IPS DF 4.7 (cell line): ENCODE measurements around the gene TMEM255A.

Source experiments
- DNase-seq: peaks from one replicate; pipeline ENCODE4 v3.0.0-alpha.2; 2013; ENCODE audit warnings: low spot score; ENCODE audit errors: extremely low read depth

Gene TMEM255A

GRCh38 chrX:120308558-120308957, 2.7 kb downstream of the TMEM255A start:
- no peak for DNase-seq

GRCh38 chrX:120306630-120307029, 4.6 kb downstream of the TMEM255A start:
- no peak for DNase-seq

DNA sequence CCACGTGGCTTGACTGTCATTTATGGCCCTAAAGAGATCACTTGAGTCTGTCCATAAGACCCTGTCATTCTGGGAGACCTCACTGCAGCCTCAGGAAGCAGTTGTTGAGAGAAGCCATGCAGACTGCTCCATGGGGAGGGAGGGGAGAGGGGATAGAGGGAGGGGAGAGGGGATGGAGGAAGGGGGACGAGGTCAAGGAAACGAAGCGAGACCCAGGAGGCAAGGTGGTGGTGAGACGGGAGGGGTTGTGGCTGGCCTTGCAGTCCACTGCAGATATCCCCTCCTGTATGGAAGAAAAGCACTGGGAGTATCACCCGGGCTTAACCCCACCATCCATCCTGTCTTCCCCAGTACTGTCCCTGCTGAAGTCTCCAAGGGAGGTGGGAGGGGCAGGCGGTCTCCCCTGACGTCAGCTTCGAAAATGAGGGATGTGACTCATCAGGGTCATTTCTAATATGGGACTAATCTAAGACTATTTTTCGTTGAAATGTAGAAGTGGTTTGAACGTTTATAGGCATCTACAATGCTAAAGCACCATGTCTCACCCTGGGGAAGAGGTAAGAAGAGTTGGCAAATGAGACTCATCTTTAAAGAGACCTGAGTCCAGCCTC, 5.6 kb downstream of the TMEM255A start:
- no peak for DNase-seq

DNA sequence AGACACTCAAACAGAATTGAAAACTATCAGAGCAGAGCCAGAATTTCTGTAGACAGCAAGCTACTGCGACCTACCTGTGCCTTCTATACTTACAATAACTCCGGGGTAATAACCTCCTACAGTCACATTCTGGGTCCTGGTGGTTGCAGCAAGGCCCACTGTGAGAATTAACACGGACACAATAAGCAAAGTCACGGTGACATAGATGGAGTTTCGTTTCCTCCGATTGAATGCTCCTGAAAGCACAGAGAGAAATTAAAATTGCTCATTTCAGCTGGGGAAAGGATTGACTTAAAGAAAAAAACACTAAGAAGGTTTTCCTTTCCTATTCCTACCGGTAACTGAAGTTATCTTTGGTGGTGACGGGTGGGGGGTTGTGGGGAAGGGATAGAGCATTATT, 7.0 kb downstream of the TMEM255A start:
- no peak for DNase-seq

GRCh38 chrX:120302434-120302833, 8.8 kb downstream of the TMEM255A start:
- DNase-seq = no peak

DNA sequence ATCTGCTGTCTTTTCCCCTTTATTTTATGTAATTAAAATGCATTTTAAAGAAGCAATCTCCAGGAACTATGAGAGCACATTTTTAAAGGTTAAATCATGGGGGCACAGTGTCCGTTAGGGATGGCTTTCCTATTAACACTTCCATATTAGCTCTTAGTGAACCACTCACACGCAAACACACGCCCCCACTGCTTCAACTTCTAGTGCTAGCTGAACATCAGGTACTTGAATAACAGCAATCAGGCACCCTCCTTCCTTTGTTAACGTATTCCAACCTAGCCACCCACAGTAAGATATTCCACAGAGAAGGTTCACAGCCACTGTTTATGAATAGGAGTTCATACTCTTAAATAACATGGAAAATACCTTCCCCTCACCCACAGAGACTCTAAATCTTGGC, 9.3 kb downstream of the TMEM255A start:
- DNase-seq = no peak

DNA sequence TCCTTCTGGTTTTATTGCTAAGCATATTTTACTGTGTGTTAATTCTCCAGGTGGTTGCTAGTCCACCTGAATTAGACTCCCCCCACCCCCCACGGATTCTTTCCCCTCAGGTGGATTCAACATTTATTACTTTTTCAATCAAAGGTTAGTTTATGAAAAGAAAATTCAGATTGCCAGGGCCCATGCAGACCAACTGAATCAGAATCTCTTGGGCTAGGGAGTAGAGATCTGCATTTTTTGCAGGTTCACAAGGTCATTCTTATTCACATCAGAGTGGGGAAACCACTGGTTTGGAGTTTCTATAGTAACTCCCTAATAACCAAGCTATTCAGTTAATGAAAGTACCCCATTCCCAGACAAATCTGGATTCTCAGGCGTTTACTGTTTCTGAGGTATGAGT, 9.8 kb downstream of the TMEM255A start:
- no peak for DNase-seq

- DNase-seq = no peak
These were observed 11.3 kb downstream of the TMEM255A start for GRCh38 chrX:120299928-120300327.

DNA sequence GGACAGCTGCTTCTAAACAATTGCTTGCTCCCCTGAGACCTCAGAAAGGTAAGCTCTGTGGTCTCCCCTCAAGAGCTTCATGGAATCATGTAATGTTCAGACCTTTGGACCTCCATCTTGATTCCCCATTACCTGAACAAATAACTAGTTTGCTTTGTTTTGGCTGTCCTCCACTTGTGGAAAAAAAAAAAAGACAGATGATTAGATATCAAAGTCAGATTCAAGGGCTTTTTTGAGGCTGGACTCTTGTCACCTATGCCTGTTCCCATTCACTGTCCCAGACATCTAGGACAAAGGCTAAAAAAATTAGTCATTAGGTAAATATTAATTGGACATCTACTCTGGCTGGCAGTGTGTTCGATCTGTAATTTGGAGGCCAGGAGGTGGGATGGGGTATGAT, 13.3 kb downstream of the TMEM255A start:
- DNase-seq = no peak

GRCh38 chrX:120294651-120295050, 16.6 kb downstream of the TMEM255A start:
- no peak for DNase-seq

DNA sequence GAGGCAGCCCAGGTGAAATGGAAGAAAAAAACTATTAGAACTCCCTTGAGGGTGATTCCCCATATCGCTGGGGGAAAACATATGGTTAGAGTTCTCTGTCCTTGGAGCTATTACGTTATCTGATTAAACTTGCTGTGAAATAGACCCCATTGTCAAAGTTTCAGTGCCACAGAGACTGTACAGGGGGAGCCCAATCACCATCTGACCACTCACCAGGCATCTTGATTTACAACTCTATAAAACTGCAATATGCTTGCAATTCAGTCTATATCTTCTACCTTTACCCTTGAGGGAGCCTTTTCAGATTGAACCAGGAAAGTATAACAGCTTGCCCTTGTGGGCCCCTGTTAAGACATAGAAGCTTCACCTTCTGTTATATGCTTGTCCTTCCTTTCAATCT, 18.2 kb downstream of the TMEM255A start:
- no peak for DNase-seq

DNA sequence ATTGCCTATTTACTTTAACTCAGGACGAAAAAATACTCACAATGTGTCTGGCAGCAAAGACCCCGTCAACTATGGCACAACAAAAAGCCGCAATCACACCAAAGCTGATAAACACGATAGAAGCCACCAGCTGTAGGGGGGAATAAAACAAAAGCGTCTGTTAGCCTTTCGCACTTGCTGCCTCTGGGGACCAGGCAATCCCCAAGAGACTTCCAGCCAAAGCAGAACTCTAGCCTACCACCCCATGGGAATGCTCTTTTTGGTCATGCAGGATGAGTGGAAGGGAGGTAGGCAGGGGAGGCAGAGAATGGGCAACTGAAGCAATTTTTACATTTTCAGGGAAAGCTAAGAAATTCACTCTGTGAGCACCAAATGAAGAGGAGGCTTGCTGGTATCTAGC, 20.1 kb downstream of the TMEM255A start:
- no peak for DNase-seq

- no peak for DNase-seq
These were observed 21.2 kb downstream of the TMEM255A start for GRCh38 chrX:120290107-120290506.

DNA sequence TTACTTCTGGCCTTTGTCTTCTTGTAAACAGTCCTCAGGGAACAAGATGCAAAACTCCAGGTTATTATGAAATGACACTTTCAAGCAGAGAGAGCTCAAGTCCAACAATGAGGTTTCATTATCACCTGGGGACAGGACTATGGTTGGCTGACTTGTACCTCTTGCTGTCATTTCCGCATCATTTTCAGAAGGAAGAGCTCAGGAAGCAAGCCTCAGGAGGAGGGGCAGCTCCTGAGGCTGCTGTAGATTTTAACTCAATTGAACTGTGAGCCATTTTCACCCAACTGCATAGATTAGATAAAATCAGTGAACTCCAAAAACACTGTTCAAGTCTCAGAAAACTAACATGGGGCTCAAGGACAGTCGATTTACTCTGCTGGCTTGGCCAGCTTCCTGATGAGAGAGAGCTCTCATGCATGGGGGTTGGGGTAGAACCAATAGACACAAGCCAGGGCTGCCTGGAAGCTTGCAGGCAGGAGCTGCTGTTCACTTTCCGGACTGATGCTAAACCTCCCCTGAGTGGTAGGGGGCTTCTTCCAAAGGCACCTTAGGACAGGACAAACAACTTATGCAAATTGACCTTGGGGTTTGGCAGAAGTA, 23.6 kb downstream of the TMEM255A start:
- DNase-seq = no peak

DNA sequence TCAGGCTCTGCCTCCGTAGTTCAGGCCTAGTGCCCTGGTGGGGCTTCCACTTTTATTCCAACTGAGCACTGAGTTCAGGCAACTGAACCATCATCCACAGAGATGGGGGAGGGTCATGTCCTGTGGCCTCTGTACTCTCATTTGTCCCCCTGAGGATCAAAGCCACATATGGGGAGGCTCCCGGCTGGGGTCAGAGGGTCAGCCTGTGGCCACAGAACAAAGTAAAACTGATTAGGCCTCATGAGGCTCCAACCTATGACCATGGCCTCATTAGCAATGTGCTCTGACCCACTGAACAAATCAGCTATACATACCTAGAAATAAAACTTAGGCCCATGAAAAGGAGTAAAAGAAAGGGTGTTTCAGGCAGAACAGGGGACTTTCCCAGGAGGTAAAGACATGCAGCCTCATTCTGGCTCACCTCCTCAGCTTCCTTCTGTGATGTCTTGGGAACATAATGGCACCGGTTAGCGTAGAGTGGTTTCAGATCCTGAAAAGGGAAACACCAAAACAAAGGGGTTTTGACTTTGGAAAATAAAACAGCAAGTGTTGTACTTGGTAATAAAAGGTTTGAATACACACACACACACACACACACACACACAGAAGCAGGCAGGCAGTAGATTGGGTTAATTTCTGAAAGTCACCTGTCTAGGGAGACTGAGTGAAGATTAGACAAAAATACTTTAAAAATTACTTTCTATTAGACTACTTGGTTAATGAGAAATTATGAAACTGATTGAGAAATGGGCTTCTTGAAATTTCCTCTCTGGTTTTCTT, 24.3 kb downstream of the TMEM255A start:
- no peak for DNase-seq

DNA sequence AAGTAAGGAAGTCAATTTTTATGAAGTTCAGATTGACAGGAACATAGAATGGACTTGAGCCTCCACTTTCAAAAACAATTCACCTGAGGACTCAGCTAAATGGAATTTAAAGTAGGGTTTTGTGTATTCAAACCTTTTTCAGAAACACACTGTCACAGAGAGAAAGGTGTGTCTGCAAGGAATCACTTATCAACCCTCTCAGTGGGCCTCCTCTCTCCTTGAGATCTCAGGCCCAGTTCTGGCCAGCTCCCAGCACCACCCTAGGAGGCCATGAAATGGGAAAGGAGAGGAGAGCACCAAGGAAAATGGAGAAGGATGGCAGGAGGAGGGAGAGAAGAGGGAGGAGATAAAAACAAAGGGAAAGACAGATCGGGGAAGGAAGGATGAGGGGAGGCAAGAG, 28.6 kb downstream of the TMEM255A start:
- DNase-seq = no peak

GRCh38 chrX:120281761-120282160, 29.5 kb downstream of the TMEM255A start:
- DNase-seq = no peak

- DNase-seq = no peak
These were observed 30.1 kb downstream of the TMEM255A start for GRCh38 chrX:120281021-120281624.

- no peak for DNase-seq
These were observed 36.3 kb downstream of the TMEM255A start for GRCh38 chrX:120274958-120275357.

DNA sequence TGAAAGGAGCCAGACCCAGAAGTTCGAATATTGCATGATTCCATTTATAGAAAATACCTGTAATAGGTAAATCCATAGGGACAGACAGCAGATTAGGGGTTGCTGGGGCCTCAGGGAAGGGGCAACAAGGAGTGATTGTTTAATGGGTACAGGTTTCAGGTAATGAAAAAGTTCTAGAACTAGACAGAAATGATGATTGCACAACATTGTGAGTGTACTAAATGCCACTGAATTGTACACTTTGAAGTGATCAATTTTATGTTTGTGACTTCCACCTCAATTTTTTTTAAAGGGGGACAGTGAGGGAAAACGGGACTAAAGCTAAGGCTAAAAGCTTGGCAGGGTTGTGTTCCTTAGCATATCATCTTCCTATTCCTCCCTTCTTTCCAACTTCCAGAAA, 37.1 kb downstream of the TMEM255A start:
- no peak for DNase-seq

DNA sequence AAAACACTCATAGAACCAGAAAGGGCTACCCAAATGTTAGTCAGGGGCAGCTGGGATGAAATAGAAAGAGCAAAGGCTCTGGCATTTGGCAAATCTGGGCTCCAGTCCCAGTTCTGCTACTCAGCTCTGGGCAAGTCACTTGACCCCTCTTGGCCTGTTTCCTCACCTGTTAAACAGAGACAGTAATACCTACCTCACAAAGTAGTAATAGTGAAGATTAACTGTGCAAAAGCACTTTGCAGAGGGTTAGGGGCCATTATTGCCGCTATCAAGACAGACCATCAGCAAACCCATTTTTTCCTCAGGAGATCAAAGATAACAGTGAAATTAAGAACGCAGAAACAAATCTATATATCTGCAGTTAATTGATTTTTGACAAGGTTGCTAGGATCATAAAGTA, 40.0 kb downstream of the TMEM255A start:
- no peak for DNase-seq

DNA sequence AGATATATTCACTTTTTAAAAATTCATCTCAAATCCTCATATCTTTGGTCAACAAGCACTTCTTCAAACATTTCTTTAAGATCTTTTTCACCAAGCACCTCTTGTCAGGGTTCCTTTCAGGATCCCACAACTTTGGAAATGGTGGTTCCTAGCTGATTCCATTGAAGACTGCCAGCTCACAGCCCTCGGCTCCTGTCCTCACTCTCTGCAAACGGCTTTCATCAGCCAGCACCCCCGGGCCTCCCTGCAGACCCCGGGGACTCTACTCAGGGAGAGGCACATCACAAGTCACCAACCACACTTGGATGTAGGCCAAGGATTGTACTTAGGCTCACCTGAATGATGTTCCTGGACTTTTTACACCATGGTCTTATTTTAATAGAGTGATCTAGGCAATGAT, 40.7 kb downstream of the TMEM255A start:
- DNase-seq = no peak
